Measurements from ENCODE around the gene CLIP4.
"Not testable (repeated sequence)": the region's sequence is repeated elsewhere in the genome, so short reads cannot be mapped to it uniquely, and the experiment has no call there.

Gene CLIP4

GRCh38 chr2:29114946-29115609 lies at the start of gene CLIP4:
Gene CLIP4, plus strand, starts transcription at chr2:29115415. Its CDS starts 5,974 bp downstream, at chr2:29121389.
- peak; percentile 32 for DNase-seq (ENCODE audit: low spot score)

GRCh38 chr2:29066271-29066860 lies 48.8 kb upstream of the CLIP4 start:
- no peak for DNase-seq (ENCODE audit: low spot score)

- no peak for DNase-seq (ENCODE audit: low spot score)
Observed at GRCh38 chr2:29066997-29067605, 48.1 kb upstream of the CLIP4 start.

- no peak for DNase-seq (ENCODE audit: low spot score)
Observed at GRCh38 chr2:29068513-29068912, 46.7 kb upstream of the CLIP4 start.

GRCh38 chr2:29070526-29070925 lies 44.7 kb upstream of the CLIP4 start:
- no peak for DNase-seq (ENCODE audit: low spot score)

- DNase-seq (ENCODE audit: low spot score) = no peak
Observed at GRCh38 chr2:29071032-29071975, 43.9 kb upstream of the CLIP4 start.

- DNase-seq (ENCODE audit: low spot score) = no peak
Observed at GRCh38 chr2:29072251-29072650, 43.0 kb upstream of the CLIP4 start.

- no peak for DNase-seq (ENCODE audit: low spot score)
Observed at GRCh38 chr2:29072971-29073725, 42.1 kb upstream of the CLIP4 start.

- DNase-seq (ENCODE audit: low spot score) = no peak
Observed at GRCh38 chr2:29073933-29074332, 41.3 kb upstream of the CLIP4 start.

- no peak for DNase-seq (ENCODE audit: low spot score)
Observed at GRCh38 chr2:29074411-29074810, 40.8 kb upstream of the CLIP4 start, which contains the start of gene PCARE. Gene PCARE, minus strand, starts transcription at chr2:29074523. Its CDS starts 262 bp downstream, at chr2:29074261.

- DNase-seq (ENCODE audit: low spot score) = no peak
Observed at GRCh38 chr2:29075894-29076705, 39.1 kb upstream of the CLIP4 start.

GRCh38 chr2:29079887-29080286 lies 35.3 kb upstream of the CLIP4 start:
- no peak for DNase-seq (ENCODE audit: low spot score)

GRCh38 chr2:29080886-29081743 lies 34.1 kb upstream of the CLIP4 start:
- DNase-seq (ENCODE audit: low spot score) = no peak

GRCh38 chr2:29082804-29083495 lies 32.3 kb upstream of the CLIP4 start:
- DNase-seq (ENCODE audit: low spot score) = no peak

- no peak for DNase-seq (ENCODE audit: low spot score)
Observed at GRCh38 chr2:29084554-29084953, 30.7 kb upstream of the CLIP4 start.

- not testable (repeated sequence) for DNase-seq (ENCODE audit: low spot score)
Observed at GRCh38 chr2:29090311-29090710, 24.9 kb upstream of the CLIP4 start.

- DNase-seq (ENCODE audit: low spot score) = no peak
Observed at GRCh38 chr2:29096969-29097368, 18.2 kb upstream of the CLIP4 start.

- DNase-seq (ENCODE audit: low spot score) = no peak
Observed at GRCh38 chr2:29097569-29097968, 17.6 kb upstream of the CLIP4 start.

- no peak for DNase-seq (ENCODE audit: low spot score)
Observed at GRCh38 chr2:29100564-29100963, 14.7 kb upstream of the CLIP4 start.
